K562 (cell line): ENCODE data around the gene MPIG6B. TPM values are rescaled to one million over a fixed set of nuclear protein-coding genes. Genes with fewer than 3 reads are reported as not detected.
A peak's percentile ranks its signal among the peaks of the same experiment; 100 is the strongest.

Experiments
- MEIS2 ChIP-seq: fragments of 450-650 bp; IDR thresholded peaks from 2 replicates; pipeline ENCODE4 v1.6.1; 2014; ENCODE audit warnings: mild to moderate bottlenecking; ENCODE audit not compliant: partially characterized antibody
- POLR2AphosphoS2 ChIP-seq: IDR thresholded peaks from 2 replicates; pipeline ENCODE4 v1.6.1; 2012; ENCODE audit warnings: low read length, improper control_type of control experiment
- RNF2 ChIP-seq: sonication (generic); IDR thresholded peaks from 2 replicates; pipeline ENCODE4 v1.6.1; 2016
- ZNF175 ChIP-seq: fragments of 200-800 bp; sonication (Bioruptor generic); IDR thresholded peaks from 2 replicates; pipeline ENCODE4 v1.6.1; 2016; ENCODE audit warnings: low read depth, mild to moderate bottlenecking, missing genetic modification characterization, missing compliant biosample characterization
- polyA plus RNA-seq, 8 experiments: library from polyadenylated mRNA; depleted of rRNA in 4 of 8; stranded (reverse) in 5 of 8; unstranded in 3 of 8; fragments of >200 nt; fragmentation: Nextera tagmentation in 2 of 8; fragmentation: Illumina TruSeq in 1 of 8; extraction: Ambion mirVana in 2 of 8; extraction: Trizol in 1 of 8; gene quantifications; 2 replicates each; pipeline versions ENCODE4 v1.2.1 to v1.2.3, GENCODE V29; 2011 to 2014; ENCODE audit warnings: inconsistent platforms in 1 of 8, missing spikeins in 1 of 8
- total RNA-seq, 7 experiments: library from RNA; depleted of rRNA in 6 of 7; stranded (reverse); fragments of >200 nt in 6 of 7; fragmentation: Illumina TruSeq in 2 of 7; extraction: Trizol in 2 of 7; gene quantifications; 2 replicates each; pipeline versions ENCODE4 v1.2.1 to v1.2.3, GENCODE V29; 2011 to 2021; ENCODE audit warnings: low replicate concordance in 1 of 7
- TF ChIP-seq, protein P1 (sequence below): sonication (generic); formaldehyde crosslinking; IDR thresholded peaks from 2 replicates; pipeline ENCODE4 v1.8.0; 2022; ENCODE audit warnings: mild to moderate bottlenecking, low read depth, missing genetic modification reagents
- TF ChIP-seq, protein P2 (sequence below): sonication (generic); formaldehyde crosslinking; IDR thresholded peaks from 2 replicates; pipeline ENCODE4 v1.8.0; 2022; ENCODE audit warnings: mild to moderate bottlenecking, missing genetic modification reagents
- TF ChIP-seq, protein P3 (sequence below): fragments of 250-450 bp; sonication (Bioruptor Pico); IDR thresholded peaks from 2 replicates; pipeline ENCODE4 v1.9.0; 2021; ENCODE audit warnings: mild to moderate bottlenecking, inconsistent platforms
- TF ChIP-seq, protein P4 (sequence below), 2 experiments: IDR thresholded peaks in 1 of 2; conservative IDR thresholded peaks in 1 of 2; 2 replicates each; pipeline ENCODE4 v1.6.1; 2016; ENCODE audit warnings: low read depth in 2 of 2, mild to moderate bottlenecking in 1 of 2, missing compliant biosample characterization in 1 of 2, missing genetic modification characterization in 1 of 2, moderate library complexity in 1 of 2
- TF ChIP-seq, protein P5 (sequence below), 2 experiments: IDR thresholded peaks; 2 replicates each; pipeline ENCODE4 v1.6.1; 2011; ENCODE audit warnings: borderline replicate concordance in 1 of 2, control low read depth in 1 of 2, low read depth in 1 of 2, low read length in 1 of 2, mild to moderate bottlenecking in 1 of 2, mixed read lengths in 1 of 2, moderate library complexity in 1 of 2; ENCODE audit not compliant: insufficient read depth in 1 of 2, insufficient read length in 1 of 2, poor library complexity in 1 of 2, severe bottlenecking in 1 of 2; ENCODE audit errors: extremely low read depth in 1 of 2
- TF ChIP-seq, protein P6 (sequence below): fragments of 250-450 bp; sonication (Bioruptor Pico); IDR thresholded peaks from 2 replicates; pipeline ENCODE4 v1.5.0; 2022; ENCODE audit warnings: mild to moderate bottlenecking

Gene MPIG6B
- total and polyA plus RNA-seq, 9 of the 15 experiments (the other 6 are each of a cell fraction or from before 2014, with no cell fraction given) = 0.11 to 1.2 (median 0.28) TPM; not detected in 1

DNA sequence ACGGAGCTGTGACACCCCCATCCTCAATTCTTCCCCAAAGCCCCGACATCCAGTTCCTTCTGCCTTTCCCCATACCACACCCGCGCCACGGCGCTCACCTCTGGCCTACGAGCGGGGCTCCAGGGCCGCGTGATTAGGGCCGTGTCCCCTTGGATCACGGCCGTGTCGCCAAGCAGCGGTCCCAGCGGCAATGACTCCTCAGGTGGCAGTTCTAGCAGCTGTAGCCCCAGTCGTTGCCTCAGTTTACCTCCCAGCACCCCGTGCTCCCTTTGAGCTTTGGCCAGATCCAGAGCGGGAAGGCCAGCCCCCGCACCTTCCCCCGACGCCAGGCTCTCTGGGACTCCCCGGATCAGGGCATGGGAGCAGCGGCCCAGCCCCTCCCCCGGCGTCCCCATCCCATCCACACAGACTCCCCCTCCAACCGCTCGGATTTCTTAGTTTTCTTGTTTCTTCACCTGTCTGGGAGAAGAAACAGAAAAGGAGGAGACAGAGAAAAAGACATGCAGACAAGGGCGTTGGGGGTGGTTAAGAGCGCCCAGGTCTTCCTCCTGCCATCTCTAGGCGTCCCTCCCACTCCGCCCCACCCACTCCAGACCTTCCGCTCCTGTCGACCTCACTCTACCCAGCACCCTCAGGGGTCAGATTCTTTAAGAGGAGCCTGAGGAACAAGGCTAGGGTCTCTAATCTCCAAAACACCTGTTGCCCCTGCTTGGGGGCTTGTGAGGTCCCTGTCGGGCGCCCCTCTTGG, 5.8 kb downstream of the MPIG6B start, which contains the start of gene DDAH2 (continued):
- no peak for TF ChIP-seq ZNF175 (CRISPR knock-in tag)
- TF ChIP-seq, protein P1, sequence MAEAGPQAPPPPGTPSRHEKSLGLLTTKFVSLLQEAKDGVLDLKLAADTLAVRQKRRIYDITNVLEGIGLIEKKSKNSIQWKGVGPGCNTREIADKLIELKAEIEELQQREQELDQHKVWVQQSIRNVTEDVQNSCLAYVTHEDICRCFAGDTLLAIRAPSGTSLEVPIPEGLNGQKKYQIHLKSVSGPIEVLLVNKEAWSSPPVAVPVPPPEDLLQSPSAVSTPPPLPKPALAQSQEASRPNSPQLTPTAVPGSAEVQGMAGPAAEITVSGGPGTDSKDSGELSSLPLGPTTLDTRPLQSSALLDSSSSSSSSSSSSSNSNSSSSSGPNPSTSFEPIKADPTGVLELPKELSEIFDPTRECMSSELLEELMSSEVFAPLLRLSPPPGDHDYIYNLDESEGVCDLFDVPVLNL (CRISPR knock-in tag) = no peak
- TF ChIP-seq, protein P2, sequence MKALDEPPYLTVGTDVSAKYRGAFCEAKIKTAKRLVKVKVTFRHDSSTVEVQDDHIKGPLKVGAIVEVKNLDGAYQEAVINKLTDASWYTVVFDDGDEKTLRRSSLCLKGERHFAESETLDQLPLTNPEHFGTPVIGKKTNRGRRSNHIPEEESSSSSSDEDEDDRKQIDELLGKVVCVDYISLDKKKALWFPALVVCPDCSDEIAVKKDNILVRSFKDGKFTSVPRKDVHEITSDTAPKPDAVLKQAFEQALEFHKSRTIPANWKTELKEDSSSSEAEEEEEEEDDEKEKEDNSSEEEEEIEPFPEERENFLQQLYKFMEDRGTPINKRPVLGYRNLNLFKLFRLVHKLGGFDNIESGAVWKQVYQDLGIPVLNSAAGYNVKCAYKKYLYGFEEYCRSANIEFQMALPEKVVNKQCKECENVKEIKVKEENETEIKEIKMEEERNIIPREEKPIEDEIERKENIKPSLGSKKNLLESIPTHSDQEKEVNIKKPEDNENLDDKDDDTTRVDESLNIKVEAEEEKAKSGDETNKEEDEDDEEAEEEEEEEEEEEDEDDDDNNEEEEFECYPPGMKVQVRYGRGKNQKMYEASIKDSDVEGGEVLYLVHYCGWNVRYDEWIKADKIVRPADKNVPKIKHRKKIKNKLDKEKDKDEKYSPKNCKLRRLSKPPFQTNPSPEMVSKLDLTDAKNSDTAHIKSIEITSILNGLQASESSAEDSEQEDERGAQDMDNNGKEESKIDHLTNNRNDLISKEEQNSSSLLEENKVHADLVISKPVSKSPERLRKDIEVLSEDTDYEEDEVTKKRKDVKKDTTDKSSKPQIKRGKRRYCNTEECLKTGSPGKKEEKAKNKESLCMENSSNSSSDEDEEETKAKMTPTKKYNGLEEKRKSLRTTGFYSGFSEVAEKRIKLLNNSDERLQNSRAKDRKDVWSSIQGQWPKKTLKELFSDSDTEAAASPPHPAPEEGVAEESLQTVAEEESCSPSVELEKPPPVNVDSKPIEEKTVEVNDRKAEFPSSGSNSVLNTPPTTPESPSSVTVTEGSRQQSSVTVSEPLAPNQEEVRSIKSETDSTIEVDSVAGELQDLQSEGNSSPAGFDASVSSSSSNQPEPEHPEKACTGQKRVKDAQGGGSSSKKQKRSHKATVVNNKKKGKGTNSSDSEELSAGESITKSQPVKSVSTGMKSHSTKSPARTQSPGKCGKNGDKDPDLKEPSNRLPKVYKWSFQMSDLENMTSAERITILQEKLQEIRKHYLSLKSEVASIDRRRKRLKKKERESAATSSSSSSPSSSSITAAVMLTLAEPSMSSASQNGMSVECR (CRISPR knock-in tag) = no peak
- TF ChIP-seq, protein P3, sequence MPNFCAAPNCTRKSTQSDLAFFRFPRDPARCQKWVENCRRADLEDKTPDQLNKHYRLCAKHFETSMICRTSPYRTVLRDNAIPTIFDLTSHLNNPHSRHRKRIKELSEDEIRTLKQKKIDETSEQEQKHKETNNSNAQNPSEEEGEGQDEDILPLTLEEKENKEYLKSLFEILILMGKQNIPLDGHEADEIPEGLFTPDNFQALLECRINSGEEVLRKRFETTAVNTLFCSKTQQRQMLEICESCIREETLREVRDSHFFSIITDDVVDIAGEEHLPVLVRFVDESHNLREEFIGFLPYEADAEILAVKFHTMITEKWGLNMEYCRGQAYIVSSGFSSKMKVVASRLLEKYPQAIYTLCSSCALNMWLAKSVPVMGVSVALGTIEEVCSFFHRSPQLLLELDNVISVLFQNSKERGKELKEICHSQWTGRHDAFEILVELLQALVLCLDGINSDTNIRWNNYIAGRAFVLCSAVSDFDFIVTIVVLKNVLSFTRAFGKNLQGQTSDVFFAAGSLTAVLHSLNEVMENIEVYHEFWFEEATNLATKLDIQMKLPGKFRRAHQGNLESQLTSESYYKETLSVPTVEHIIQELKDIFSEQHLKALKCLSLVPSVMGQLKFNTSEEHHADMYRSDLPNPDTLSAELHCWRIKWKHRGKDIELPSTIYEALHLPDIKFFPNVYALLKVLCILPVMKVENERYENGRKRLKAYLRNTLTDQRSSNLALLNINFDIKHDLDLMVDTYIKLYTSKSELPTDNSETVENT (CRISPR knock-in tag) = peak; percentile 69; the same call in 1 of the 2 replicates
- TF ChIP-seq, protein P4, sequence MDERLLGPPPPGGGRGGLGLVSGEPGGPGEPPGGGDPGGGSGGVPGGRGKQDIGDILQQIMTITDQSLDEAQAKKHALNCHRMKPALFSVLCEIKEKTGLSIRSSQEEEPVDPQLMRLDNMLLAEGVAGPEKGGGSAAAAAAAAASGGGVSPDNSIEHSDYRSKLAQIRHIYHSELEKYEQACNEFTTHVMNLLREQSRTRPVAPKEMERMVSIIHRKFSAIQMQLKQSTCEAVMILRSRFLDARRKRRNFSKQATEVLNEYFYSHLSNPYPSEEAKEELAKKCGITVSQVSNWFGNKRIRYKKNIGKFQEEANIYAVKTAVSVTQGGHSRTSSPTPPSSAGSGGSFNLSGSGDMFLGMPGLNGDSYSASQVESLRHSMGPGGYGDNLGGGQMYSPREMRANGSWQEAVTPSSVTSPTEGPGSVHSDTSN (CRISPR knock-in tag; IDR thresholded peaks at IDR 0.05; ENCODE audit: low read depth) = no peak
- TF ChIP-seq, protein P4 (tag; conservative IDR thresholded peaks at IDR 0.05; ENCODE audit: low read depth) = no peak
- TF ChIP-seq, protein P5, sequence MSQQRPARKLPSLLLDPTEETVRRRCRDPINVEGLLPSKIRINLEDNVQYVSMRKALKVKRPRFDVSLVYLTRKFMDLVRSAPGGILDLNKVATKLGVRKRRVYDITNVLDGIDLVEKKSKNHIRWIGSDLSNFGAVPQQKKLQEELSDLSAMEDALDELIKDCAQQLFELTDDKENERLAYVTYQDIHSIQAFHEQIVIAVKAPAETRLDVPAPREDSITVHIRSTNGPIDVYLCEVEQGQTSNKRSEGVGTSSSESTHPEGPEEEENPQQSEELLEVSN (IDR thresholded peaks at IDR 0.05; ENCODE audit: borderline replicate concordance in 1 of 2, extremely low read depth in 1 of 2, insufficient read depth in 1 of 2, insufficient read length in 1 of 2, low read depth in 1 of 2, low read length in 1 of 2, poor library complexity in 1 of 2, severe bottlenecking in 1 of 2) = no peak
- TF ChIP-seq MEIS2 = no peak
- no peak for TF ChIP-seq RNF2
- TF ChIP-seq POLR2AphosphoS2 = no peak
- TF ChIP-seq, protein P6, sequence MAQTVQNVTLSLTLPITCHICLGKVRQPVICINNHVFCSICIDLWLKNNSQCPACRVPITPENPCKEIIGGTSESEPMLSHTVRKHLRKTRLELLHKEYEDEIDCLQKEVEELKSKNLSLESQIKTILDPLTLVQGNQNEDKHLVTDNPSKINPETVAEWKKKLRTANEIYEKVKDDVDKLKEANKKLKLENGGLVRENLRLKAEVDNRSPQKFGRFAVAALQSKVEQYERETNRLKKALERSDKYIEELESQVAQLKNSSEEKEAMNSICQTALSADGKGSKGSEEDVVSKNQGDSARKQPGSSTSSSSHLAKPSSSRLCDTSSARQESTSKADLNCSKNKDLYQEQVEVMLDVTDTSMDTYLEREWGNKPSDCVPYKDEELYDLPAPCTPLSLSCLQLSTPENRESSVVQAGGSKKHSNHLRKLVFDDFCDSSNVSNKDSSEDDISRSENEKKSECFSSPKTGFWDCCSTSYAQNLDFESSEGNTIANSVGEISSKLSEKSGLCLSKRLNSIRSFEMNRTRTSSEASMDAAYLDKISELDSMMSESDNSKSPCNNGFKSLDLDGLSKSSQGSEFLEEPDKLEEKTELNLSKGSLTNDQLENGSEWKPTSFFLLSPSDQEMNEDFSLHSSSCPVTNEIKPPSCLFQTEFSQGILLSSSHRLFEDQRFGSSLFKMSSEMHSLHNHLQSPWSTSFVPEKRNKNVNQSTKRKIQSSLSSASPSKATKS (CRISPR knock-in tag) = no peak
